ENCODE measurements around the gene NEDD8.

DNA sequence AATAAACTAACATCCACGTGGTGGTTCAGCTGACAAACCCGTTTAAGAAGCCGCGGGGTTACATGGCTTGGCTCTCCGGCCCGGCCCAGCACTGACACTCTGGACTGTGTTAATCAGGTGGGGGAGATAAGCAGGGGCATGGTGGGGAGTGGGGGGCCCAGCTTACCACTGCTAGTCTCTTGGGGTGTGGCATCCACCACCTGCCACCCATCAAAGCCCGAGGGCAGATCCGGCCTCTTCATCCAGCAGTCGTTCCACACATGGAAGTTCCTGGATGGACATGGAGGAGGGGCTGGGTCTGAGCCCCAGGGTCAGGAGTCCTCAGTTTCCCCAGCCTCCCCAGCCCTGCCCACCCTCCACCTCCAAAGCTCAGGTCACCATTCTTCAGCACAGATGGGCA is 26.0 kb upstream of the NEDD8 start:
- TF ChIP-seq, protein P1, sequence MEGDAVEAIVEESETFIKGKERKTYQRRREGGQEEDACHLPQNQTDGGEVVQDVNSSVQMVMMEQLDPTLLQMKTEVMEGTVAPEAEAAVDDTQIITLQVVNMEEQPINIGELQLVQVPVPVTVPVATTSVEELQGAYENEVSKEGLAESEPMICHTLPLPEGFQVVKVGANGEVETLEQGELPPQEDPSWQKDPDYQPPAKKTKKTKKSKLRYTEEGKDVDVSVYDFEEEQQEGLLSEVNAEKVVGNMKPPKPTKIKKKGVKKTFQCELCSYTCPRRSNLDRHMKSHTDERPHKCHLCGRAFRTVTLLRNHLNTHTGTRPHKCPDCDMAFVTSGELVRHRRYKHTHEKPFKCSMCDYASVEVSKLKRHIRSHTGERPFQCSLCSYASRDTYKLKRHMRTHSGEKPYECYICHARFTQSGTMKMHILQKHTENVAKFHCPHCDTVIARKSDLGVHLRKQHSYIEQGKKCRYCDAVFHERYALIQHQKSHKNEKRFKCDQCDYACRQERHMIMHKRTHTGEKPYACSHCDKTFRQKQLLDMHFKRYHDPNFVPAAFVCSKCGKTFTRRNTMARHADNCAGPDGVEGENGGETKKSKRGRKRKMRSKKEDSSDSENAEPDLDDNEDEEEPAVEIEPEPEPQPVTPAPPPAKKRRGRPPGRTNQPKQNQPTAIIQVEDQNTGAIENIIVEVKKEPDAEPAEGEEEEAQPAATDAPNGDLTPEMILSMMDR (IDR thresholded peaks at IDR 0.05): no peak
- TF ChIP-seq POLR2A (IDR thresholded peaks at IDR 0.05) (no peak), POLR2AphosphoS5 (IDR thresholded peaks at IDR 0.05) (no peak), EP300 (IDR thresholded peaks at IDR 0.05; ENCODE audit: low read depth) (no peak)

Data from transverse colon (tissue), 4 donors.